ENCODE measurements around the gene GPRIN2. TPM values are rescaled to one million over a fixed set of nuclear protein-coding genes. Genes with fewer than 3 reads are reported as not detected.
A peak's percentile ranks its signal among the peaks of the same experiment; 100 is the strongest.

The GPRIN2 gene
- total and polyA plus RNA-seq, 2 of the 8 experiments (the other 6 are each of a cell fraction or from before 2014, with no cell fraction given) = 14.3 to 18.6 TPM

DNA sequence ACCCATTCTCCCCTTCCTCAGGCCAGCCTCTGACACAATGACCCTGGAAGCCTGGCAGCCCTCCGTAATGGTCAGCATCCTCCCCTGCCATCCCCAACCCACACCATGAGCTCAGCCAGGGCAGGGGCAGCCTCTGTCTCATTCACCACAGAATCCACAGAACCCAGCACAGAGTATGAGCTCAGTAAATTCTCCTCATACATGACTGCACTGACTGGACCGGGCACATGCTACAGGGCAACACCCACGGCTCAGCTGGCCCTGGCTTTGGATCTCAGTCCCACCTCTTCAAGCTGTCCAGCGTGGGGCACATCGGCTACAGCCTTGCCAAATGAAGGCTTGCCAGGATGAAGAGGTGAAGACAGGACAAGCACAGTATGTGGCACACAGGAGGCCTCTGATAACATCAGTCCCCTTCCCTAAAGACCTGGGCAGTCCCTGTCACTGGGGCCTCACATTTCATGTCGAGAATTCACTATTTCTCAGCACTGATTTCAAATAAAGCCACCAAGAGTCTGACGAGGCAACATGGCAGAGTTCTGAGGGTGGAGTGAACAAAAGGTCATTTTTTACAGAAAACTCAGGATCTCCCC, 7.9 kb downstream of the GPRIN2 start:
- H3K56ac ChIP-seq (replicated peaks; ENCODE audit: insufficient read length, low read depth, low read length) = no peak overlapping the region
- H2BK12ac ChIP-seq (ENCODE audit: low read depth, low read length) = peak overlapping the region; percentile 27; the same call in 1 of the 2 replicates
- no peak overlapping the region for H3K4me3 ChIP-seq (ENCODE audit: extremely low read depth in 1 of 4, insufficient read depth in 2 of 4, low read depth in 3 of 4, low read length in 4 of 4)
- H4K5ac ChIP-seq (ENCODE audit: insufficient read length, low read depth, low read length) = no peak overlapping the region
- H4K20me1 ChIP-seq (replicated peaks in 1 of 2; ENCODE audit: control insufficient read depth in 1 of 2, insufficient read depth in 2 of 2, low read length in 2 of 2) = peaks cover 5 to 33% of the 10 kb centered on the region in 2 experiments
- H2BK20ac ChIP-seq (ENCODE audit: low read length) = no peak overlapping the region
- no peak overlapping the region for H3K18ac ChIP-seq (ENCODE audit: extremely low read depth, low read length)
- H3K23me2 ChIP-seq (ENCODE audit: low read depth, low read length) = no peaks in the 10 kb centered on the region
- no peak overlapping the region for H3K9ac ChIP-seq (replicated peaks in 1 of 4; ENCODE audit: extremely low read depth in 1 of 4, low read depth in 3 of 4, low read length in 3 of 4)
- H4K91ac ChIP-seq (replicated peaks; ENCODE audit: insufficient read length, low read length) = no peak overlapping the region
- no peak overlapping the region for H3K27ac ChIP-seq (ENCODE audit: low read depth, low read length)
- no peak overlapping the region for H2BK5ac ChIP-seq (ENCODE audit: low read depth, low read length)
- H3K23ac ChIP-seq (ENCODE audit: insufficient read length) = no peak overlapping the region
- H2BK120ac ChIP-seq (replicated peaks; ENCODE audit: low read depth, low read length) = no peak overlapping the region
- FAIRE-seq (no peak), DNase-seq (ENCODE audit: low read depth in 1 of 2, low spot score in 2 of 2) (peak in 1 of 2 experiments; percentile 47)
- H2BK15ac ChIP-seq (ENCODE audit: low read length) = no peak overlapping the region
- peak overlapping the region; percentile 19; the same call in 1 of the 2 replicates for H2AK5ac ChIP-seq (ENCODE audit: low read depth, low read length)
- H3K79me2 ChIP-seq (ENCODE audit: control insufficient read depth in 1 of 2, insufficient read depth in 2 of 2, low read length in 2 of 2) = no peaks in the 10 kb centered on the region
- CTCF ChIA-PET (ENCODE audit: partially characterized antibody) = interaction anchor here (0.9 to 4.1 kb wide), 2 partner anchors 10 to 31 kb away, joined by 3 to 46 read pairs; no protein-coding TSS in a partner anchor
- H3K4me2 ChIP-seq (ENCODE audit: insufficient read depth in 1 of 2, low read depth in 2 of 2, low read length in 2 of 2) = no peak overlapping the region
- H4K8ac ChIP-seq (ENCODE audit: extremely low read depth, insufficient read depth, low read length) = no peak overlapping the region
- H2AFZ ChIP-seq (ENCODE audit: low read length) = no peak overlapping the region
- no peak overlapping the region for H3K14ac ChIP-seq (ENCODE audit: insufficient read length)
- peaks cover 6% of the 10 kb centered on the region; the same call in 1 of the 2 replicates for H3K79me1 ChIP-seq (ENCODE audit: low read depth, low read length)
- 87% methylated on average over 7 of the region's 7 CpGs; no CpG with 5 or more reads in 1 of the 2 experiments for WGBS, 2 experiments (ENCODE audit: extremely low coverage in 1 of 2, insufficient coverage in 1 of 2, insufficient read length in 1 of 2, insufficient replicate concordance in 2 of 2, low coverage in 1 of 2, low lambda C conversion rate in 2 of 2, missing lambda C conversion rate in 1 of 2)
- no peaks in the 10 kb centered on the region for H3K9me3 ChIP-seq (ENCODE audit: insufficient read depth in 2 of 2, low read depth in 1 of 2, low read length in 1 of 2)
- POLR2A ChIA-PET (ENCODE audit: partially characterized antibody) = interaction anchor here (0.7 to 1.2 kb wide), 4 partner anchors 11 to 321 kb away, joined by 3 read pairs; no protein-coding TSS in a partner anchor
- H3K4ac ChIP-seq (replicated peaks; ENCODE audit: insufficient read length, low read depth, low read length) = no peak overlapping the region
- 0 out of 7 replicates have a peak, but pooled peaks cover 0 to 2% (median 0%) of the 10 kb centered on the region in 4 experiments for H3K27me3 ChIP-seq (replicated peaks in 1 of 4; ENCODE audit: control insufficient read depth in 3 of 4, extremely low read depth in 1 of 4, insufficient read depth in 3 of 4, low read length in 3 of 4)
- H3K36me3 ChIP-seq (ENCODE audit: control insufficient read depth in 2 of 4, insufficient read depth in 4 of 4, low read length in 3 of 4) = peaks cover 15 to 29% (median 17%) of the 10 kb centered on the region in 4 experiments; a peak in 7 of 8 replicates
- H3K4me1 ChIP-seq (replicated peaks in 1 of 4; ENCODE audit: control insufficient read depth in 3 of 4, insufficient read depth in 4 of 4, low read length in 3 of 4) = no peaks in the 10 kb centered on the region; a peak in 1 of 7 replicates
- TF ChIP-seq JUND (IDR thresholded peaks at IDR 0.05; ENCODE audit: low read length) (no peak), FOSL1 (IDR thresholded peaks at IDR 0.05; ENCODE audit: insufficient read depth, low read depth, low read length) (no peak), TCF12 (IDR thresholded peaks at IDR 0.05; ENCODE audit: low read depth, low read length) (no peak), CHD2 (IDR thresholded peaks at IDR 0.05; ENCODE audit: low read length) (no peak)
- TF ChIP-seq, protein P1, sequence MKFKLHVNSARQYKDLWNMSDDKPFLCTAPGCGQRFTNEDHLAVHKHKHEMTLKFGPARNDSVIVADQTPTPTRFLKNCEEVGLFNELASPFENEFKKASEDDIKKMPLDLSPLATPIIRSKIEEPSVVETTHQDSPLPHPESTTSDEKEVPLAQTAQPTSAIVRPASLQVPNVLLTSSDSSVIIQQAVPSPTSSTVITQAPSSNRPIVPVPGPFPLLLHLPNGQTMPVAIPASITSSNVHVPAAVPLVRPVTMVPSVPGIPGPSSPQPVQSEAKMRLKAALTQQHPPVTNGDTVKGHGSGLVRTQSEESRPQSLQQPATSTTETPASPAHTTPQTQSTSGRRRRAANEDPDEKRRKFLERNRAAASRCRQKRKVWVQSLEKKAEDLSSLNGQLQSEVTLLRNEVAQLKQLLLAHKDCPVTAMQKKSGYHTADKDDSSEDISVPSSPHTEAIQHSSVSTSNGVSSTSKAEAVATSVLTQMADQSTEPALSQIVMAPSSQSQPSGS (IDR thresholded peaks at IDR 0.05; ENCODE audit: low read length) = no peak
